ENCODE measurements around the gene CENPT. TPM values are rescaled to one million over a fixed set of nuclear protein-coding genes. Genes with fewer than 3 reads are reported as not detected.

The CENPT gene
- total and polyA plus RNA-seq, 2 donors (not counting 3 experiments of a cell fraction or from before 2014, with no cell fraction given) = 60.3 to 61.3 TPM

DNA sequence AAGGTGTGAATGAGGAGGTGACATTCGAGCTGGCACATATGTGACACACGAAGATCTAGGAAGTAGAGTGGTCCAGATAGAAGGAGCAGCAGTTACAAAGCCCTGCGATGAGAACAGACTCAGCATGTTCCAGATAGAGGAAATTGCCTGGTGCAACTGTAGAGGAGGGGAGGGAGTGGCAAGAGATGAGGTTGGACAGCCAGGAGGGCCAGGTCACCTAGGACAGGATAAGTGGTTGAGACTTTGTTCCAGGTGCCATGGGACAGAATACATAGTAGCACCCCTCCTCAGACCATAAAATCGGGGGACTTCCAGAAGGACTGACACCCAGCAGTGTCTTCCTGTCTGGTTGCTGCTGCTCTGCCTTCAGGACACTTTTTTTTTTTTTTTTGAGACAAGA, 11.0 kb upstream of the CENPT start:
- POLR2A ChIA-PET = no interaction called here
- FAIRE-seq (no peak), DNase-seq (ENCODE audit: low read depth, low spot score) (no peak)
- Histone ChIP-seq H4K20me1 (replicated peaks; ENCODE audit: control insufficient read depth, extremely low read depth, insufficient read depth, low read length) (no peaks in the 10 kb centered on the region), H3K79me2 (ENCODE audit: control insufficient read depth, insufficient read depth, low read length) (peaks cover 94% of the 10 kb centered on the region), H3K36me3 (ENCODE audit: control insufficient read depth in 2 of 2, extremely low read depth in 1 of 2, insufficient read depth in 2 of 2, low read length in 2 of 2) (peaks cover 0 to 20% of the 10 kb centered on the region in 2 experiments), H3K9me1 (replicated peaks; ENCODE audit: control insufficient read depth, extremely low read depth, insufficient read depth, low read length) (no peaks in the 10 kb centered on the region), H3K4me1 (ENCODE audit: control insufficient read depth, extremely low read depth, insufficient read depth, low read length) (peaks cover 9% of the 10 kb centered on the region), H3K9me3 (replicated peaks; ENCODE audit: control insufficient read depth, insufficient read depth, low read length) (no peaks in the 10 kb centered on the region), H3K9ac (replicated peaks; ENCODE audit: extremely low read depth, insufficient read depth, low read length) (peak overlapping the region; percentile 19), H3K27me3 (ENCODE audit: control insufficient read depth in 2 of 2, insufficient read depth in 2 of 2, low read length in 2 of 2) (no peaks in the 10 kb centered on the region), H3K4me2 (ENCODE audit: insufficient read depth, low read length) (no peak overlapping the region), H3K27ac (ENCODE audit: insufficient read depth, low read depth, low read length) (peak overlapping the region; percentile 77), H2AFZ (ENCODE audit: low read depth, low read length) (no peak overlapping the region), H3K4me3 (replicated peaks in 1 of 3; ENCODE audit: insufficient read depth in 1 of 3, low read depth in 1 of 3, low read length in 3 of 3) (no peak overlapping the region)
- TF ChIP-seq MYC (IDR thresholded peaks at IDR 0.05; ENCODE audit: low read depth, low read length) (no peak), JUN (IDR thresholded peaks at IDR 0.05; ENCODE audit: borderline replicate concordance, insufficient read depth, insufficient read length, low read depth) (no peak), GATA2 (IDR thresholded peaks at IDR 0.05; ENCODE audit: insufficient read depth, insufficient read length, low read depth, low read length) (no peak), POLR2A (IDR thresholded peaks at IDR 0.05; ENCODE audit: low read depth, low read length) (no peak)
- TF ChIP-seq, protein P1, sequence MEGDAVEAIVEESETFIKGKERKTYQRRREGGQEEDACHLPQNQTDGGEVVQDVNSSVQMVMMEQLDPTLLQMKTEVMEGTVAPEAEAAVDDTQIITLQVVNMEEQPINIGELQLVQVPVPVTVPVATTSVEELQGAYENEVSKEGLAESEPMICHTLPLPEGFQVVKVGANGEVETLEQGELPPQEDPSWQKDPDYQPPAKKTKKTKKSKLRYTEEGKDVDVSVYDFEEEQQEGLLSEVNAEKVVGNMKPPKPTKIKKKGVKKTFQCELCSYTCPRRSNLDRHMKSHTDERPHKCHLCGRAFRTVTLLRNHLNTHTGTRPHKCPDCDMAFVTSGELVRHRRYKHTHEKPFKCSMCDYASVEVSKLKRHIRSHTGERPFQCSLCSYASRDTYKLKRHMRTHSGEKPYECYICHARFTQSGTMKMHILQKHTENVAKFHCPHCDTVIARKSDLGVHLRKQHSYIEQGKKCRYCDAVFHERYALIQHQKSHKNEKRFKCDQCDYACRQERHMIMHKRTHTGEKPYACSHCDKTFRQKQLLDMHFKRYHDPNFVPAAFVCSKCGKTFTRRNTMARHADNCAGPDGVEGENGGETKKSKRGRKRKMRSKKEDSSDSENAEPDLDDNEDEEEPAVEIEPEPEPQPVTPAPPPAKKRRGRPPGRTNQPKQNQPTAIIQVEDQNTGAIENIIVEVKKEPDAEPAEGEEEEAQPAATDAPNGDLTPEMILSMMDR (IDR thresholded peaks at IDR 0.05; ENCODE audit: extremely low read depth in 1 of 2, insufficient read depth in 1 of 2, low read depth in 1 of 2, low read length in 2 of 2) = no peak
- TF ChIP-seq, protein P2, sequence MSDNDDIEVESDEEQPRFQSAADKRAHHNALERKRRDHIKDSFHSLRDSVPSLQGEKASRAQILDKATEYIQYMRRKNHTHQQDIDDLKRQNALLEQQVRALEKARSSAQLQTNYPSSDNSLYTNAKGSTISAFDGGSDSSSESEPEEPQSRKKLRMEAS (IDR thresholded peaks at IDR 0.05; ENCODE audit: insufficient read depth, insufficient read length) = no peak
- CTCF ChIA-PET = interaction anchor here (1.5 to 3.3 kb wide), 2 partner anchors 42 kb away, joined by 4 to 12 read pairs; no protein-coding TSS in a partner anchor
- dilution Hi-C loops (cut with MboI; ENCODE audit: extremely low pct_ligation_motif_present, low sequenced_read_pairs) (no loop called here), intact Hi-C loops (cut with micrococcal nuclease) (no loop called here)
- no TSS peak for BruUV-seq (replicated peaks)
